ENCODE results near the gene IL18.
A peak's percentile ranks its signal among the peaks of the same experiment; 100 is the strongest.

Gene IL18

DNA sequence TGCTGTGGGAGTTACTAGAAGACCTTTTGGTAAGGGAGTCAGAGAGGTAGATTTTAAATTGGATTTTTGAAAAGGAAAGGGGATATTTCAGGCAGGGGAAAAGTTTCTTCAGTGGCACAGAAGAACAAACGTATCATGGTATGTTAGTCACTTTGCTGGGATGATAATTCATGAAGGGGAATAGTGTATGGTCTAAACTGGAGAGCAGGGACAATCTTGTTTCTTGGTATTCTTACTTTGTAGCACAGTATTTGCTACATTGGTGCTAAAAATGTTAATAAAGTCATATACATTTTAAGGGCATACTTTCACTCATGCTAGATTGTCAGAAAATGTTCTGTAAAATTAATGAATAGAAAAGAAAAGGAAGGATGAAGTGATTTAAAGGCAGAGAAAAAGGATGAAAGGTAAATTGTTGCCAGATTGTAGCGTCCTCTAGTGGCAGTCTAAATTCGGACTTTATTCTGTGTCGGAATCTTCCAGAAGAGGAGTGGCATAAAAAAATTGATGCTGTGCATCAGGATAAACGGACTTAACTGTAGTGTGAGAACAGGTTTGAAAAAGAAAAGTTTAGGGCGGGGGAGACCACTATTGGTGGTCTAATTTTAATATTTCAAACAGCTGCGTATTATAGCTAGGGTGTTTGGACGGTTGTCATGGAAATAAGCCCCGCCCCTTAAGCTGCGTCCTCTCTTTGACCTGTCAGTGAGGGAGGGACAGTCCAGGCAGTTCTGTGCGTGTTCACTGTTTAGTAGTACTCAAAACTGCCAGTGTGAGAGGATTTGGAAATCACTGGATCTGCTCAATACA is 11.1 kb upstream of the IL18 start, which contains the start of gene BCO2:
BCO2 (plus strand) TSS at position 724 of the 810 bp plus-strand sequence. CDS start 90 bp downstream, outside the sequence.
- TF ChIP-seq FOXM1 (IDR thresholded peaks at IDR 0.05; ENCODE audit: borderline replicate concordance, low read depth) (no peak), USF1 (IDR thresholded peaks at IDR 0.05) (no peak), TEAD4 (IDR thresholded peaks at IDR 0.05) (peak; percentile 11; the same call in 1 of the 2 replicates), TCF12 (IDR thresholded peaks at IDR 0.05; ENCODE audit: low read depth) (no peak), ZBTB7A (IDR thresholded peaks at IDR 0.05; ENCODE audit: low read depth) (no peak), RAD21 (IDR thresholded peaks at IDR 0.05; ENCODE audit: low read depth) (peak; percentile 79), YY1 (IDR thresholded peaks at IDR 0.05; ENCODE audit: low read depth) (no peak), REST (IDR thresholded peaks at IDR 0.05; ENCODE audit: low read depth) (no peak), NFIC (IDR thresholded peaks at IDR 0.05) (0 out of 2 replicates have a peak, but pooled peaks have one; percentile 10), EGR1 (IDR thresholded peaks at IDR 0.05) (no peak), CREB1 (IDR thresholded peaks at IDR 0.05; ENCODE audit: low read depth) (no peak), EP300 (IDR thresholded peaks at IDR 0.05; ENCODE audit: borderline replicate concordance) (no peak), CEBPB (IDR thresholded peaks at IDR 0.05) (no peak), TAF1 (IDR thresholded peaks at IDR 0.05; ENCODE audit: low read depth) (no peak)
- TF ChIP-seq, protein P1, sequence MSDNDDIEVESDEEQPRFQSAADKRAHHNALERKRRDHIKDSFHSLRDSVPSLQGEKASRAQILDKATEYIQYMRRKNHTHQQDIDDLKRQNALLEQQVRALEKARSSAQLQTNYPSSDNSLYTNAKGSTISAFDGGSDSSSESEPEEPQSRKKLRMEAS (IDR thresholded peaks at IDR 0.05), result 0 out of 2 replicates have a peak, but pooled peaks have one; percentile 18

DNA sequence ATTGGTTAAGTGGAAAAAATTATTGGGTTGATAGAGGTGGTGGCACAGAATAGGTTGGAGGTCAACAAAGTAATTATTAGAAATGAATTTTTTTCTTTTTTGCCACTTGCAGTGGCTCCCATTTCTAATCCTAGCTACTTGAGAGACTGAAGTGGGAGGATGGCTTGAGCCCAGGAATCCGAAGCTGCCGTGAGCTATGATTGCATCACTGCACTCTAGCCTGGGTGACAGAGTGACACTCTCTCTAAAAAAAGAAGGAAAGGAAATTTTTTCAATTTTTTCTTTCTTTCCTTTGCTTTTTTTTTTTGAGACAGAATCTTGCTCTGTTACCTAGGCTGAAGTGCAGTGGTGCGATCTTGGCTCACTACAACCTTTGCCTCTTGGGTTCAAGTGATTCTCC is 9.3 kb upstream of the IL18 start:
- TF ChIP-seq ZBTB7A (IDR thresholded peaks at IDR 0.05; ENCODE audit: low read depth) (no peak), USF1 (IDR thresholded peaks at IDR 0.05) (no peak), EP300 (IDR thresholded peaks at IDR 0.05; ENCODE audit: borderline replicate concordance) (no peak), TAF1 (IDR thresholded peaks at IDR 0.05; ENCODE audit: low read depth) (no peak), YY1 (IDR thresholded peaks at IDR 0.05; ENCODE audit: low read depth) (no peak), REST (IDR thresholded peaks at IDR 0.05; ENCODE audit: low read depth) (no peak), CREB1 (IDR thresholded peaks at IDR 0.05; ENCODE audit: low read depth) (no peak), RAD21 (IDR thresholded peaks at IDR 0.05; ENCODE audit: low read depth) (no peak), FOXM1 (IDR thresholded peaks at IDR 0.05; ENCODE audit: borderline replicate concordance, low read depth) (no peak), CEBPB (IDR thresholded peaks at IDR 0.05) (no peak), EGR1 (IDR thresholded peaks at IDR 0.05) (no peak), NFIC (IDR thresholded peaks at IDR 0.05) (no peak), TCF12 (IDR thresholded peaks at IDR 0.05; ENCODE audit: low read depth) (no peak), TEAD4 (IDR thresholded peaks at IDR 0.05) (no peak)
- TF ChIP-seq, protein P1 (IDR thresholded peaks at IDR 0.05), result no peak

GRCh38 chr11:112172362-112172994 is 8.6 kb upstream of the IL18 start:
- TF ChIP-seq REST (IDR thresholded peaks at IDR 0.05; ENCODE audit: low read depth), result no peak
- no peak for TF ChIP-seq YY1 (IDR thresholded peaks at IDR 0.05; ENCODE audit: low read depth)
- no peak for TF ChIP-seq USF1 (IDR thresholded peaks at IDR 0.05)
- TF ChIP-seq ZBTB7A (IDR thresholded peaks at IDR 0.05; ENCODE audit: low read depth), result no peak
- TF ChIP-seq NFIC (IDR thresholded peaks at IDR 0.05), result no peak
- no peak for TF ChIP-seq TEAD4 (IDR thresholded peaks at IDR 0.05)
- no peak for TF ChIP-seq RAD21 (IDR thresholded peaks at IDR 0.05; ENCODE audit: low read depth)
- no peak for TF ChIP-seq FOXM1 (IDR thresholded peaks at IDR 0.05; ENCODE audit: borderline replicate concordance, low read depth)
- no peak for TF ChIP-seq TAF1 (IDR thresholded peaks at IDR 0.05; ENCODE audit: low read depth)
- TF ChIP-seq, protein P1 (IDR thresholded peaks at IDR 0.05), result no peak
- no peak for TF ChIP-seq EGR1 (IDR thresholded peaks at IDR 0.05)
- no peak for TF ChIP-seq CREB1 (IDR thresholded peaks at IDR 0.05; ENCODE audit: low read depth)
- TF ChIP-seq EP300 (IDR thresholded peaks at IDR 0.05; ENCODE audit: borderline replicate concordance), result no peak
- no peak for TF ChIP-seq CEBPB (IDR thresholded peaks at IDR 0.05)
- TF ChIP-seq TCF12 (IDR thresholded peaks at IDR 0.05; ENCODE audit: low read depth), result no peak
